ENCODE data around the gene CDH22.

The CDH22 gene

DNA sequence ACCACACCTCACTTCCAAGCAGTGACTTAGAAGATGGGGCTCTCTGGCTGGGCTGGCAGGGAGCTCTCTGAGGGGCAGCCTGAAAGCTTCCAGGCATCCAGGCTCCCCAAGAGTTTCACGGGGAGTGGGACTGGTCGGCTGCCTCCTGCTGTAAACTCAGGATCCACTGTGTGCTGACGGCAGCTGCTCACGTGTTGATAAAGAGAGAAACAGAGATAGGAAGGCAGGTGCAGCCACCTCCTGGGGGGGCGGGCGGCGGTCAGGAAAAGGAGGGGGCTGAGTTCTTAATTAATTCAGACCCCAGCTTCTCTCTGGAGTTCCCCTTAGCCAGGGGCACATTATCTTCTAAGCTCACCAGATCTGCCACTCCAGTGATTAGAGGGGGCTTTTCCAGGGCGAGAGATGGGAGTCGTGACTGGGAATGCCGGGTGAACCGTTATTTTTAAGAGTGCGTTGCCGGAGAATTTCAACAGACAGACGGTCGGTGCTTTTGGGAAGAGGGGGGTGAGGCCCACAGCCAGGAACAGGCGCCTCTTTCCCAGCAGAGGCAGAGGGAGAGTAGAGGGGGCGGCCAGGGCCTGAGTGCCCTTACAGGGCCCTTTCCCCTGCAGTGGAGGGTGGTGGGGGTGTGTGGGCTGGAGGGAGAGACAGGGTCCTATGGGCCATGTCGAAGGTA is 119.3 kb downstream of the CDH22 start:
- DNase-seq: no peak

DNA sequence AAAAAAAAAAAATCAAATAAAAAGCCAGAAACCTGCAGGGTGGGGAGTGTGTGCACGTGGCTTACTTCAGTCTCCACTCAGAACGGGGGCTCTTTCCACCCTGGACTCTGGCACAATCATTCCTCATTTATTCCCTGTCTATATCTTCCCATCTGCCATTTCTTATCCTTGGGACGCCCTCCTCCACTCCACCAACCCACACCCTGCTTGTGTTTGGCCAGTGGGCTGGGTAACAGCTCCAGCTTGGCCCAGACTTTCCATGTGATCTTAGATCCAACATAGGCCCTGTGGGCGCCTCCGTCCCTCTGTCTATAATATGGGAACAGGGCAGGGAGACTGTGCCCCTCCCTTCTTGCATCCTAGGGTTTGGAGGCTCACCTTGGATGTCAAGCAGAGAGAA is 122.1 kb downstream of the CDH22 start:
- DNase-seq: no peak

- no peak for DNase-seq
Observed at GRCh38 chr20:46185353-46185752, 122.9 kb downstream of the CDH22 start.

DNA sequence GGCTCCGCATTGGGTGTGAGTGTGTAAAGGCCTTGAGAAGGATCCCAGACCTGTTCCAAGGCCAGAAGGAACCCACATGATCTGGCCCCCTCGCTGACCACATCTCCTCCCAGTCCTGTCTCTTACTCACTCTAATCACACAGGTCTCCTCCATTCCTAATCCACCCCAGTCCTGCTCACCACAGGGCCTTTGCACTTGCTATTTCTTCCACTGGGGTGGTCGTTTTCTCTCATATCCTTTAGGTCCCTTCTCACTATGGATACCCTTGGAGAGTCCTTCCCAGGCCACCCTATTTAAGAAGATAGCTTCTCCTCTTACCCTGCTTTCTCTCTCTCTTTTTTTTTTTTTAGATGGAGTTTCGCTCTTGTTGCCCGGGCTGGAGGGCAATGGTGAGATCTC is 124.5 kb downstream of the CDH22 start:
- no peak for DNase-seq

GRCh38 chr20:46182276-46183200 is 125.8 kb downstream of the CDH22 start:
- no peak for DNase-seq

DNA sequence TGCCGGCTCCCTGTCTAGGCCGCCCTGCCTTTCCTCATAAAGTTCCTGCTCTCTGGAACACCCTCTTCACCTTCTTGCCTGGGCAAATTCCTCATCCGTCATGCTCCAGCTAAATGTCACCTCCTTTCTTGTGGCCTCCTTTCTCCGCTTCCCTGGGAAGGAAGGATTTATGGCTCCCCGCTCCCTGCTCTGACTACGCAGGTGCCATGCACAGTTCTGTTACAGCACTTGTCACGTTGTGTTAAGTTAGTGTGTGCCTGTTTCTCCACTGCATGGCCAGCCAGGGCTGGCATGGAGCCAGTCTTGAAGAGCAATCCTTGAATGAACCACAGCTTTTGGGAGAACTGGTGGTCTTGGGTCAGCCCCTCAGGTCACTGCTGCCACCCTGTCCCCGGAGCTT is 128.4 kb downstream of the CDH22 start:
- no peak for DNase-seq

GRCh38 chr20:46178891-46179290 is 129.4 kb downstream of the CDH22 start:
- no peak for DNase-seq

DNA sequence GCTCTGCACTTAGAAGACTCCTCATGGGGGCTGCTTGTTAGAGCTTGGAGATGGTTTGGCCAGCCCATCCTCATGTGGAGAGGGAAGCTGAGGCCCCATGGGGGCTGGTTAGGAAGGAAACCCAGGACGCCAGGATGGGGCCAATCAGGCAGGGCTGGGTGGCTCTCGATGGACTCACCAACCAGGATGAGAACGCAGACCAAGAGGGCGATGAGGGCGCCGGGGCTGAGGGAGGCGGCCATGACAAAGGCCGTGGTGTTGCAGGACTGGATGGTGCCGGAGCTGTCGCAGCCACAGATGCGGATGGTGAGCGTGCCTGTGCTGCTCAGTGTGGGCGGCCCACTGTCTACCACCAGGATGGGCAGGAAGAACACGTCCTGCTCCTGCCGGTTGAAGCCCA is 130.5 kb downstream of the CDH22 start:
- DNase-seq: no peak

DNA sequence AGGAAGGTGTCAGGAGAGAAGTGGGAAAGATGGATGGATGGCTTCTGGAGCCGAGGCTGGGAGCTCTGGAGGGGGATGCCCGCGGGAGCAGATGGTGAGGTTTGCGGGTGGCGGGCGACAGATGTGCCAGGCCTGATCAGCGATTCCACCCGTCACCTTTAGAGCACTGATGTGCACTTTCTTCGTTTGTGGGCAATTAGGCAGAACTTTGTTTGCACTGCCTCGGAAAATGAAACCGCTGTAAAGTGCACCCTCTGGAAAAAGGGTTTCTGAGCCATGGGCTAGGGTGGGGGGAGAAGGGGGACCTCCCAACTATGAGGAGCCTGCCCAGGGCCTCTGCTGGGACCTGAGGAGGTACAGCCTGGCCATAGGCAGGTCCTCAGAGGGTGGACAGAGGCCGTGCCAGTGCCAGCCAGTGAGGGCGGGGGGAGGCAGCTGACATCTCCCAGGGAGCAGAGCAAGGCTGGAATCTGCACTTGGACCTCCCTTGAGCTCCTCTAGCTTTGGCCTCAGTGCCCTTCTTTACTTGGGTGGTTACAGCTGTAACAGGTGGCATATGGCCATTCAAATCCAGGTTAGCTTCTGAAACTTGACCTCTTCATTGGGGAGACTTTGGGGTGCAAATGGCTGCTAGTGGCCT is 131.4 kb downstream of the CDH22 start:
- no peak for DNase-seq

- no peak for DNase-seq
Observed at GRCh38 chr20:46175127-46175494, 133.2 kb downstream of the CDH22 start.

DNA sequence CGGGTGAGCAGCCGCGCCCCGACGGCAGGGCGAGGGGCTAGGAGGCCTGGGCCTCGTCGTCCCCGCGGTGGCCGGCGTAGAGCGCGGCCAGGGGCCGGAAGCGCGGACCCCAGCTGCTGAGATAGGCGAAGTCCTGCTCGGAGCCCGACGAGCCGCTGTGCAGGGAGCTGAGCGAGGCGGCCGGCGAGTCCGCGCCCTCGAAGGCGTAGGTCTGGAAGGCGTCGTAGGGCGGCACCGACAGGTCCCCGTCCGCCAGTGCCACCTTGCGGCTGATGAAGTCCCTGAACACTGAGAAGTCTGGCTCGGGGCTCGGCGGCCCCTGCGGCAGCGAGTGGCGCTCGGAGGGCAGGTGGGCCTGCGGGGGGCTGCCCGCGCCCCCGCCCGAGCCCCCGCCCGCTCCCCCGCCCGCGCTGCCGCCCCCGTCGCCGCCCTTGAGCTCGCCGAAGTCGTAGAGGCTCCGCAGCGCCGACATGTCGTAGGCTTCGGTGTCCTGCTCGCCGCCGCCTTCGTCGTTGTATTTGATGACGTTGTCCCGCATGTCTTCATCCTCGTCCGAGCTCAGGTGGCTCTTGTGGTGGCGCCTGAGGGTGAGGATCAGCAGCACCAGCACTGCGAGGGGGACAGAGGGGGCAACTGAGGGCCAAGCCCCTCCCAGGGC is 133.7 kb downstream of the CDH22 start:
- DNase-seq: peak; percentile 41

DNA sequence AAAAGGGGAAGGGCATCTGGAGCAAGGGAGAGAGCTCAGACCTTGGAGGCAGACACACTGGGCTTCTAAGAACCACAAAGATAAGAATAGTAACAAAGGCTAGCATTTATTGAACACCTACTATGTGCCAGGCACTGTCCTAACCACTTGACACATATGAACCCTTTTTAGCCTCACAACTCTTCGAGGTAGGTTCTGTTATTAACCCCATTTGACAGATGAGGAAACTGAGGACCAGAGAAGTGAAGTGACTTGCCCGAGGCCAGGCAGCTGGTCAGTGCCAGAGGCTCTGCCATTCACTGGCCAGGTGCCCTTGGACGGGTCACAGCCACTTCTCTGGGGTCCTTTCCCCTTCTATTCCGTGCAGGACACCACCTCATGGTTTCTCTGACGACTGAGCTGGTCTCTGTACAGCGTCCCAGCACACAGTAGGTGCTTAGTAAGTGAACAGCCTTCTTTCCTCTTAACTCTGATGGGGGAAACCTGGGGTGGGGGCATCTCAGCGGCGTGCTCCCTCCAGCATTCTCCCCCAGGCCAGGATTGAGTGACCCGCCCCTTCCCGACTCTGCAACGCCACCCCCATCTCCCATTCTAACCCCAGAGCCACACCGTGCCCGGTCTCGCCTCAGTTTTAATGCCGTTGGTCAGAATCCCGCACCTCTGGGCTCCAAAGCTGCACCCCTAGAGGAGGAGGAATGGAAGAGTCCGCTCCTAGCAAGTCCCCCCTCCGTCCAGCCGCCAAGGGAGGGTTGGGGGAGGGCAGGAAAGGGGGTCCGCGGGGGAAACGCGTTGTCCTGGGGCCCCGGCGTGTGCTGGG is 134.4 kb downstream of the CDH22 start:
- DNase-seq: no peak

- DNase-seq: no peak
Observed at GRCh38 chr20:46172961-46173536, 135.2 kb downstream of the CDH22 start.

DNA sequence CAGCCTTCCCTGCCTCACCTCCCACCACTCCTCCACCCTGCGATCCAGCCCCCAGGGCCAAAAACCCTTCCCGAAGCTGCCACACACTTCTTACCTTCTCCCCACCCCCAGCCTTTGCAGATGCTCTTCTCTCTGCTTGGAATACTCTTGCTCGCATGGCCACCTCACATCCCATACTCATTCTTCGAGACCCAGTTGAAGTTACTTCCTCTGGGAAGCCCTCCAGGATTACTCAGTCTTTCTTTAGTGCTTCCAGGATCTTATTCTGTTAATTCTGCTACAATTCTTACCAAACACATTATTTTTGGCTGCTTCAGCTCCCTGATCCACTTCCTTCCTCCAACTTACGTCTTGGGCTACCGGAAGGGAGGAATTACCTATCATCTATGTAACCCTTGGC is 135.8 kb downstream of the CDH22 start:
- no peak for DNase-seq

DNA sequence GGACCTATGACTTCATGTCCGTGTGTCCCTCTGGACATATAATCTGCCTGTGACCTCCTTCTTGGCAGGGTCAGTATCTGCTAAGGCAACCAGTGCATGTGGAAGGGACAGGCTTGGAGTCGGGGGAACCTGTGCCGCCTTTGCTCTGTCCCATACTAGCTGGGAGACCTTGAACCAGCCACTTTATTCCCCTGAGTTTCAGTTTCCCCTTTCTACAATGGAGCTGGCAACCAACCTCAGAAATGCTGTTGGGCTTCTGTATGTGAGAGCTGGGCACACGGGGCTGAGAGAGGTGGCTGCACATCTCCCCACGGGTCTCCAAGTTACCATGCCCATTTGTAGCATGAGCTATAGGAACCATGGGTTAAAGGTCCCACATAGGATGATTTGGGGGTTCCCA is 136.4 kb downstream of the CDH22 start:
- DNase-seq: no peak

DNA sequence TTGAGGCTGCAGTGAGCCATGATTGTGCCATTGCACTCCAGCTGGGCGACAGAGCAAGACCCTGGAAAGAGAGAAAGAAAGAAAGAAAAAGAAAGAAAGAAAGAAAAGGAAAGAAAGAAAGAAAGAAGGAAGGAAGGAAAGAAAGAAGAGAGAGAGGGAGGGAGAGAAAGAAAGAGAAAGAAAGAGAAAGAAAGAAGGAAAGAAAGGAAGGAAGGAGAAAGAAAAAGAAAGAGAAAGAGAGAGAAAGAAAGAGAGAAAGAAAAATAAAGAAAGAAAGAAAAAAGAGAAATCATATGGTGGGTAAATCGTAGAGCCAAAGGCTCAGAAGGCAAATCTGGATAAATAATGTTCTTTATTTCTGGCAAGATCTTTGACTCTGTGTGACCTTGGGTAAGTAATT is 136.8 kb downstream of the CDH22 start:
- no peak for DNase-seq

DNA sequence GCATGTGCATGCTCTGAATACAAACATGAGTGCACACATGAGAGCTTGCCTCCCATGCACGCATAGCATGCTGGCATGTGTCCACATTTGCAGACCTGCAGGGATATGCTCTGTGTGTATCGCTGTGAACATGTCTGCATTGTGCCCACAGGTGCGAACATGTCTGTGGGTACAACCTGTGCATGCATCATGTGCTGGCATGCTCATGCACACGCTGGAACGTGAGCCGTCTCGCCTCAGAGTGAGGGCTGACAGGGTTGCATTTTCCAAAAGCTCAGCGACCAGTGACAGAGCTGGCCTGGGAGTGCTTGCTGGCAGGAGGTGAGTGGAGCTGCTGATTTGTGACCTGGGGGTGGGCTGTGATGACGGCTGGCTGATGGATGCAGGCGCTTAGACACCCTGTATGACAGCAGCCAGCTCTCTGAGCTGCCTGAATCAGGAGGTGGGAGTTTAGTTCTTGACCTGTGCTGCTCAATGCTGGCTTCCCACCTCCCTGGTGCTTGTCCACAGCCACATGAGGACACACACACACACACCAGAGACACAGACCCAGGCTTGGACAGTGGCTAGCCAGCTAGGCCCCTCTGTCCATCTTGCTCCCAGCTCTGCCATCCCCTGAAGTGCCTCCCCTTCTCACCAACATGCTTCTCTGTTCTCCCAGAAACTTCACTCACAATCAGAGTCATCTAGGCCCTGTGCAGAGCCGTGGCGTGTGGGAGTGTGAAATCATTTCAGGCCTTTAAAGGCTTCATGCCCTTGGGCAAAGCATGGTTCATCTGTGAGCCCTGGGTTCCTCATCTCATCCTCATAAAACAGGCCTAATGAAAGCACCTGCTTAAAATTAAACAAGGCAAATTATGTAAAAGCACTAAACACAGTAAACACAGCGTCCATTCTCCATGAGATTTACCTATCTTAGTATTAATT is 138.8 kb downstream of the CDH22 start:
- no peak for DNase-seq

DNA sequence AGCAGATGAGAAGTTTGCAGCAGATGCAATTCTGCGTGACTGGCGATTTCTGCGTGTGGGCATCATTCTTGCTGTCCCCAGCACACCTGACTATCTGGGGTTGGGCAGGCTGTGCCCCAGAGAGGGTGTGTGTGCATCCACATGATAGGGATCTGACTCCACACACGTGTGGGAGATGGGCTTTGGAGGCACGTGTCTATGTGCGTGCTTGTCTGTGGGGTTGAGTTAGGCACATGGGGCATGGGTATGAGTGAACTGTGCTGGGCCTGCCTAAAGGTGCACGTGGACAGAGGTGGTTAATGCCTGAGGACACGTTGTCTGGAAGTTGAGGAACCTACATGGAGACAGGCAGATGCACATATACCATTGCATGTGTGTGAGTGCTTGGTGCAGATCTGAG is 139.9 kb downstream of the CDH22 start:
- DNase-seq: no peak

- no peak for DNase-seq
Observed at GRCh38 chr20:46167080-46167479, 141.2 kb downstream of the CDH22 start.

DNA sequence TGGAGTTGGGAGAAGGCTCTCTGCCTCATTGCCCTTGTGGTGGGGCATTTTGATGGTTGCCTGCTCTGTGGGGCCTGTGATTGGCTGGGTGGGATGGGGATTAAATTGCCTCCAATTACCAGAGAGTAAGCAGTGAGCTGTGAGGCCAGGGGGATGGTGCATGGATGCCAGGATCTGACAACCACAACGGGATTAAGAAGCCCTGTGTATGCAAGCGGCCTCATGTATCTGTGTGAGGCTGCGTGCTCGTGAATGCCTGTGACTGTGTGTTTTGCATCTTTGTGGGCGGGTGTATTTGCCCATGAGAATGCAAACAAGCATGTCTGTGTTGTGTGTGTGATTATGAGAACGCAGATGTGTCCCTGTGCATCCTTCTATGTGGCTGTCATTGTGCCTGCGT is 144.0 kb downstream of the CDH22 start:
- DNase-seq: no peak

DNA sequence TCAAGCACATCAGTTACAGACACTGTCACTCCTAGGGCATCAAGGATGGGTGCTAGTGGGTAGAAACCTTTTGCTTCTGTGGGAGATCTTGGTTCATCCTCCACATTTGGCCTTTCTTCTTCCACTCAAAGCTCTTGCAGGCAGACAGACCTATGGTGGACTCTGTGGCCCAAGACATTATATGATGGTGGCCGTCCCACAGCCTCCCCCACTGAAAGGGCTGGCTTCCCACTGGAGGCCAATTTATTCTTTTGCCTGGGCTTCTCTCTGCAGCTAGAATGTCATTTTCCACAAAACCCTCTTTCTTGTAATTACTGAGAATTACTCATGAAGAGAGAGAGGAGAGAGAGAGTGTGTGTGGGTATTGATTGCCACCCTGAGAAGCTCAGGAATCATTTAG is 146.4 kb downstream of the CDH22 start:
- no peak for DNase-seq

All from effector CD8-positive, alpha-beta T cell (primary cell).